GM21737 (cell line): ENCODE data around the gene BACE1-AS.
"Not testable (repeated sequence)": the region's sequence is repeated elsewhere in the genome, so short reads cannot be mapped to it uniquely, and the experiment has no call there.

Source experiments
- ATAC-seq: cut with Tn5 transposase; IDR thresholded peaks from one replicate; pipeline ENCODE4 v1.9.1; 2021; ENCODE audit warnings: mild to moderate bottlenecking, moderate library complexity; ENCODE audit not compliant: unreplicated experiment

The BACE1-AS gene

GRCh38 chr11:117290809-117291396 is at the start of gene BACE1-AS:
TSS of gene BACE1-AS (plus strand) at chr11:117291346.
- no peak for ATAC-seq

- no peak for ATAC-seq
Measured at GRCh38 chr11:117248341-117248740, 42.8 kb upstream of the BACE1-AS start.

GRCh38 chr11:117249571-117249970 is 41.6 kb upstream of the BACE1-AS start:
- no peak for ATAC-seq

DNA sequence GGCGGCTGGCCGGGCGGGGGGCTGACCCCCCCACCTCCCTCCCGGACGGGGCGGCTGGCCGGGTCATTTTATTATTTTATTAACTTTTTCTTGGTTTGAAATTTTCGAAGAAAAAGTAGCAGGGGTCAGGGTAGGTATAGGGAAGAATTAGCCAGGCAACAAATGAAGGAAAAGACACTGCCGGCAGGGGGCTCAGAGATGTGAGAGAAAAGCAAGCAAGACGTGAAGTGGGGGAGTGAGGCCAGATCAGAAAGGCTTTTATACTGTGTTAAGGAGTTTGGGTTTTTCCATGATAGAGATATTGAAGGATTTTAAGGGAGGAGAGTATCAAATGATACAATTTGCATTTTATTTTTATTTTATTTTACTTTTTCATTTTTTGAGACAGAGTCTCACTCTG is 39.6 kb upstream of the BACE1-AS start:
- no peak for ATAC-seq

DNA sequence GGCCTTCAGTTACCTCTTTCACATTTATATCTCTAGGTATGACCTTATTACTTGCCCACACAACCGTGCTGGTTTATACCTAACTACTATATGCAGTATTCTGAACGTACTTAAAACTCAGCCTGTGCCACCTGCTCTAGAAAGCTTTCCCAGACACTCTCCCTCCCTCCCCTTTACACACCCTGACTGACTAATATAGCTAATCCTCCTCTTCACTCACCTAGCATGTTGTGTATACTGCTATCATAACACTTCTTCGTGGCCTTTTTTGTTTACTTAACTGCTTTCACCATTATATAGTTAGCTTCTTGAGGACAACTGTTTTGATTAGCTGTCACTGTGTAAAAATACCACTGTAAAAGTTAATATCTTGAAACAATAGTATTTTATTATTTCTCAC is 35.2 kb upstream of the BACE1-AS start:
- no peak for ATAC-seq

DNA sequence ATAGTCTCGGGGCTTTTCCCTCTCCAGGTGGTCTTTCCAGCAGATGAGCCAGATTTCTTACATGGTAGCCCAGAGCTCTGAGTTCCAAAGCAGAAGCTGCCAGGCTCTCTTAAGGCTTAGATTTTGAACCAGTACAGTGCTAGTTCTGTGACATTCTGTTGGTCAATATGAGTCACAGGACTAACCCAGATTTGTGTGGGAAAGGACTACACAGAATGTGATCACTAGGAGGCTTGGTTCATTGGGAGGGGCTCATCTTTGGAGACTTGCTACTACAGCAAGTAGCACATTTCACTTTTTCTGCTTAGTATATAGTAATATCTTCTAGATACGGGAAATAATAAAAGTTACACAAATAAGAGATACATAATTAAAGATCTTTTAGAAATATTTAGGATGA is 34.6 kb upstream of the BACE1-AS start:
- no peak for ATAC-seq

- ATAC-seq = no peak
Measured at GRCh38 chr11:117258576-117258975, 32.6 kb upstream of the BACE1-AS start.

GRCh38 chr11:117259417-117259816 is 31.7 kb upstream of the BACE1-AS start:
- no peak for ATAC-seq

GRCh38 chr11:117264624-117265323 is 26.4 kb upstream of the BACE1-AS start:
- not testable (repeated sequence) for ATAC-seq

- ATAC-seq = no peak
Measured at GRCh38 chr11:117265745-117266144, 25.4 kb upstream of the BACE1-AS start.

DNA sequence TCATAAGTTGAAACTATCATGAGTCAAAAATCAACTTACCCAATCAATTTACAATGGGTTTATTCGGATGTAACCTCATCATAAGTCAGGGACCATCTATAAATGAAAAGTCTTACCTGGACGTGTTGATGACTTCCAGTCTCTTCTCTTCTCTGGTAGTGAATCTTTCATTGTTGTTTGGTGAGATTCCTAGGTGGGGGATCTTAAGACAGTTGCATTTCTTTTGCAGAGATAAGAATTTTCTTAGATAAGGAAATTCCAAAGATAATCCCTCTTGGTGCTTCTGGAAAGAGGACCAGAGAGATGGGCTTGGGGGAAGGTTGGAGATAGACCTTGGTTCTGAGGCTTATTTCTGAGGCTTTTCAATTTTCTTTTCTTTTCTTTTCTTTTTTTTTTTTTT is 21.3 kb upstream of the BACE1-AS start:
- no peak for ATAC-seq

DNA sequence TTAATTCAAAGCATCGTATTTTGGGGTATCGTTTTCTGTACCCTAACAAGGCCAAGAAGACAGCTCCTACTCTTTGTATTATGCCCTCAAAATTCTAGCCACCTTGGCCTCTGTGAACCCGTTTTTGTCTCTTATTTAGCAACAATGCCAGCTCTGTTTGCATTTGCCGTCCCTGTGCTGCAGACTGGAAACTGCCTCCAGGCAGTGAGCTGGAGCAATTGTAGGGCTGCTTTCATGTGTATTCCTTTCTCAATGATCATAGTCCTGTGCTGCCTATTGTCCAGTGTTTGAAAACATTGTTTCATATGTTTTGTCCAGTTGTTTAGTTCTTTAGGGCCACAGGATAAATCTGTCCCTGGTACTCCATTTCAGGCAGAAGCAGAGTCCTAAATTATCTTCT is 19.9 kb upstream of the BACE1-AS start:
- no peak for ATAC-seq

- ATAC-seq = not testable (repeated sequence)
Measured at GRCh38 chr11:117272175-117272574, 19.0 kb upstream of the BACE1-AS start.

- no peak for ATAC-seq
Measured at GRCh38 chr11:117273550-117274289, 17.4 kb upstream of the BACE1-AS start.

DNA sequence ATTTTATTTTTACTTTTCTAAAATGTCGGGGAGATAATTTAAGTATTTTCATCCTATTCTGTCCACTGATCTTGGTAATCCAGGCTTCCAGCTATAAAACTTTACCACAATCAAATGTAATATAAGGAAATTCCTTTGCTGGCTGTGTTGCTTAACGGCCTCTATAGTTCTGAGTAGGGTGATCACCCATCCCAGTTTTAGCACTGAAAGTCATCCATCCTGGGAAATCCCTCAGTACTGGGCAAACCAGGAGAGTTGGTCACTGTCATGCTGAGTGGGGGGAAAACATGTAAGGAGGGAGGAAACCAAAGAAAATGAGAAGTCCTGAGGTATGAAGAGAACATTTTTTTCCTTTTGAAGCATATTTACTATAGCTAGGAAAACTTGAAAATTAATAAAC is 12.8 kb upstream of the BACE1-AS start:
- ATAC-seq = no peak

DNA sequence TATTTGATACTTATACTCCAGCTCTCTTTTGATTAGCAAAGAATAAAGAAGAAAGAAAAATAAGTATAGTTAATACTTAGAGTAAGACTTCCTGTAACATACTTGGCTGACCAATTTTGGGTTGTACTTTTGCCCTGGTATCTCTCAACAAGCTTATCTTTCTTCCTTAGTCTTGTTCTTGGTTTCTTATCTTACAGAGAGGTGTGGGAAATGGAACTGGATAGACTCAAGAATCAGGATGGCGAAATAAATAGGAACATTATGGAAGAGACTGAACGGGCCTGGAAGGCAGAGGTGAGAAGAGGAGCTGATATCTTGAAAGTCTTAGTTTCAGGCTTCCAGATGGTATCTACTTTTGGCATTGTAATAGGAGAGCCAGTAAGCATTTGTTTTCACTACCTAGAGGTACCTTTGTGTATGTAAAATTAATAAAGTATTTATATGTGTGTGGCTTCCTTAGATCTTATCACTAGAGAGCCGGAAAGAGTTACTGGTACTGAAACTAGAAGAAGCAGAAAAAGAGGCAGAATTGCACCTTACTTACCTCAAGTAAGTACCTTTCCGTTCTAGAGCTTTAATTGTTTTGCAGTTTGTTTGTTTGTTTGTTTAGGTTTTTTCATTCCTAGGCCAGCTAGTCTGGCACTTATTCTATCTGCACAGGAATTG is 11.3 kb upstream of the BACE1-AS start:
- no peak for ATAC-seq

GRCh38 chr11:117281159-117281558 is 10.0 kb upstream of the BACE1-AS start:
- no peak for ATAC-seq

- ATAC-seq = no peak
Measured at GRCh38 chr11:117281869-117282268, 9.3 kb upstream of the BACE1-AS start.

DNA sequence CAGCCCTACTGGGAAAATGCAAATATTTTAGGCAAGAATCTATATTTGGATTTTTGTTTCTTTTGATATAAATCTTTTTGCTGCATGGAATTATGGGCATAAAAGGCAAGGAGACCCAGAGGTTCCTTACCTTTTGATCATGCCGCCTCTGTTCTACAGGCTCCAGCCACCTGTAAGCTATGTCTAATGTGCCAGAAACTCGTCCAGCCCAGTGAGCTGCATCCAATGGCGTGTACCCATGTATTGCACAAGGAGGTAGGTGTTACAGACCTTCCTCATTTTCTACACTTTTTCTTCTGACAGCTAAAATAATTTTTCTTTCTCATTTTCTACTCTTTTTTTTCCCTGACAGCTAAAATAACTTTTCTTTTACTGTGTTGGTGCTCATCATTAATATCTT is 8.2 kb upstream of the BACE1-AS start:
- no peak for ATAC-seq

- no peak for ATAC-seq
Measured at GRCh38 chr11:117284053-117284452, 7.1 kb upstream of the BACE1-AS start.

- ATAC-seq = no peak
Measured at GRCh38 chr11:117286588-117286987, 4.6 kb upstream of the BACE1-AS start.

DNA sequence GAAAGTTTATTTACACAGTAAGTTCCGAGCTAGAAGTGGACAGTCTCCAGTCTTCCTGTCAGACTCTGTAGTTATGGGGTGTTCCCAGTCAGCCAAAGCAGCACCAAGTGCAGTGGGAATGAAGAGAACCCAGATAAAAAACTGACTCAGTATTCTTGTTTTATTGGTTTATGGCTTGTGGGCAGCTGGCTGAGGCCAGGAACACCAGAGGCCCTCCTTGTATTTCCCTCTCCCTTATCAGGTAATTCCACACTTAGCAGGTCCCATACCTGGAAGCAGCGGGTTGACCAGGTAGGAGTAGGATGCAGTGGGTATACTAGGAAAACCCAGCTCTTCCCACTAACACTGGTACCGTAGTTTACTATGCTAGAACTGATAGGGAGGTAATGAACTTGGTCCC is 3.5 kb upstream of the BACE1-AS start:
- ATAC-seq = no peak
